ENCODE data around the gene POFUT2.

DNA sequence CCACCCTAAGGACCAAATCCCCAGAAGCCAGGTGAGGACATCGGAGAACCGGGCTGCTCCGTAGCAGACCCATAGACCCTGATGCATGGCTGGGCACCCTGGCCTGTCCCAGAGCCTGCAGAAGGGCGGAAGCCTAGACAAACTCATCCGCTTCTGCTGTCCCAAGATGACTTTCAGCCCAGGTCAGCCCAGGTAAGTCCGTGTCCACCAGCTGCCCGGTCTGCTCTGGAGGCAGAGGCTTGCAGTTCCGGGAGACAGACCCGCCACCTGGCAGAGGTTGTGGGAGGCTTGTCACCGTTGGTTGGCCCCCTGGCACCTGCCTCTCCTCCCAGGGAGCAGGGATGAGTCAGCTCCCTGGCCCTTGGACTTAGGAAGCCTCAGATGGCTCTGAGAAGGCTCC lies 22.8 kb upstream of the POFUT2 start:
- no peak for TF ChIP-seq POLR2A (IDR thresholded peaks at IDR 0.05; ENCODE audit: low read depth, low read length)
- TF ChIP-seq TAF1 (IDR thresholded peaks at IDR 0.05; ENCODE audit: borderline replicate concordance, low read depth, low read length) = no peak
